Lower leg skin (tissue), 3 donors: Measurements from ENCODE around the gene ADARB2.

Experiments used
- CTCF ChIP-seq, 3 donors: fragments of 450-650 bp; IDR thresholded peaks; one replicate each; pipeline ENCODE4 v1.5.1; 2016; ENCODE audit warnings: antibody characterized with exemption in 3 of 3, mild to moderate bottlenecking in 3 of 3, moderate library complexity in 2 of 3
- POLR2A ChIP-seq, 2 donors: fragments of 450-650 bp; IDR thresholded peaks; one replicate each; pipeline ENCODE4 v1.6.1; 2016 to 2017; ENCODE audit warnings: antibody characterized with exemption in 2 of 2, mild to moderate bottlenecking in 1 of 2, moderate library complexity in 1 of 2

GRCh38 chr10:1358147-1358546 is 379.2 kb downstream of the ADARB2 start:
- TF ChIP-seq CTCF (IDR thresholded peaks at IDR 0.05), result no peak
- TF ChIP-seq POLR2A (IDR thresholded peaks at IDR 0.05), result no peak
